ENCODE measurements around the gene SERPINB6. TPM values are rescaled to one million over a fixed set of nuclear protein-coding genes. Genes with fewer than 3 reads are reported as not detected.
A peak's percentile ranks its signal among the peaks of the same experiment; 100 is the strongest.

SERPINB6 gene
- total and polyA plus RNA-seq, 9 of the 15 experiments (the other 6 are each of a cell fraction or from before 2014, with no cell fraction given), result 86.6 to 211 (median 143) TPM

DNA sequence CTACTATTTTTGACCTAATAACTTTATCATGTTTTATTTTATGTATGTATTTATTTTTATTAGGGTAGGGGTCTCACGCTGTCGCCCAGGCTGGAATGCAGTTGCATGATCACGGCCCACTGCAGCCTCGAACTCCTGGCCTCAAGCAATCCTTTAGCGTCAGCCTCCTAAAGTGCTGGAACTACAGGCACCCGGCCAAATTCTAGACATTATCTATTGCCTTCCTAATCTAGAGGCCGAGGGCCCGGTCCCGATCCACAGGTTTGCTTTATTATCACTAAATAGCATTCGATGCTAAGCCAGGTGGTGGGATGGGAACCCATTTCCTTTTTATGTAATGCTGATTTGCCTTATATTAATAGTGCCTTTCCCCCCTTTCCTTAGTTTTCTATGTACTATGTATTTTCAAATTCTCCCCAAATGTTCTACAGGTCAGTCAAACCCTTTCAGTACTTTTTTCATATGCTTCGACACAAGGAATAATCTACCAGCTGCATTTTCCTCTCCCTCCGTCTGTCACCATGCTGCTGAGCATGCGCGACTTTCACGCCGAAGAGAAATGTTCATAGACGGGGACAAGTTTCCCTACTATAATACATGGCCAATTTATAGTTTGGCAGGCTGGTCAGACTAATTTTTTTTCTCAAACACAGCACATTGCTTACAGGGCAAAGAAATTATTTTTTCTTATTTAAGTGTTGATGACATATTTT lies 6.4 kb downstream of the SERPINB6 start (continued):
- TF ChIP-seq ADNP (tag; IDR thresholded peaks at IDR 0.05) (peak; percentile 96), ESRRA (IDR thresholded peaks at IDR 0.05; ENCODE audit: borderline replicate concordance, low read depth) (no peak), ARID3A (IDR thresholded peaks at IDR 0.05; ENCODE audit: borderline replicate concordance, low read depth, low read length) (peak; percentile 59; the same call in 1 of the 2 replicates), PRPF4 (IDR thresholded peaks at IDR 0.05; ENCODE audit: insufficient read depth, low read depth, low read length, poor library complexity, severe bottlenecking) (no peak), MEF2A (IDR thresholded peaks at IDR 0.05; ENCODE audit: control insufficient read depth, low read depth, low read length) (no peak), GATA2 (CRISPR knock-in tag; IDR thresholded peaks at IDR 0.05) (no peak), RFX5 (IDR thresholded peaks at IDR 0.05; ENCODE audit: low read depth, low read length) (no peak), ZNF197 (CRISPR knock-in tag; IDR thresholded peaks at IDR 0.05; ENCODE audit: low read depth) (no peak), NR0B1 (IDR thresholded peaks at IDR 0.05; ENCODE audit: partially characterized antibody) (no peak), CBX5 (IDR thresholded peaks at IDR 0.05; ENCODE audit: borderline replicate concordance, low read depth) (no peak), ZNF699 (CRISPR knock-in tag; IDR thresholded peaks at IDR 0.05; ENCODE audit: insufficient replicate concordance) (no peak), ZNF24 (IDR thresholded peaks at IDR 0.05) (no peak), TAF7 (tag; IDR thresholded peaks at IDR 0.05) (no peak), HDAC1 (IDR thresholded peaks at IDR 0.05) (no peak), HMG20B (CRISPR knock-in tag; IDR thresholded peaks at IDR 0.05) (no peak), ZNF23 (CRISPR knock-in tag; IDR thresholded peaks at IDR 0.05) (no peak), NR4A1 (CRISPR knock-in tag; IDR thresholded peaks at IDR 0.05) (no peak), NR4A1 (tag; IDR thresholded peaks at IDR 0.05) (no peak), HDAC3 (IDR thresholded peaks at IDR 0.05; ENCODE audit: borderline replicate concordance, partially characterized antibody) (peak; percentile 5), KDM5B (IDR thresholded peaks at IDR 0.05; ENCODE audit: insufficient replicate concordance, low read depth, low read length) (no peak), SMARCA5 (IDR thresholded peaks at IDR 0.05) (no peak), ZNF766 (CRISPR knock-in tag; conservative IDR thresholded peaks at IDR 0.05) (no peak), STAT5A (IDR thresholded peaks at IDR 0.05; ENCODE audit: borderline replicate concordance, low read length) (no peak), ZEB2 (IDR thresholded peaks at IDR 0.05) (peak; percentile 40; the same call in 1 of the 2 replicates), KLF6 (CRISPR knock-in tag; IDR thresholded peaks at IDR 0.05; ENCODE audit: borderline replicate concordance) (no peak), TEAD4 (IDR thresholded peaks at IDR 0.05; ENCODE audit: low read length) (peak; percentile 55; the same call in 1 of the 2 replicates), TEAD4 (CRISPR knock-in tag; IDR thresholded peaks at IDR 0.05; ENCODE audit: borderline replicate concordance) (no peak), TSC22D4 (tag; IDR thresholded peaks at IDR 0.05) (no peak)

All from K562 (cell line).